HG03460 (cell line): ENCODE measurements around the gene SLC25A29.
"Not testable (repeated sequence)": the region's sequence is repeated elsewhere in the genome, so short reads cannot be mapped to it uniquely, and the experiment has no call there.

ENCODE experiments used
- ATAC-seq: cut with Tn5 transposase; IDR thresholded peaks from one replicate; pipeline ENCODE4 v1.9.1; 2021; ENCODE audit not compliant: unreplicated experiment

Gene SLC25A29

GRCh38 chr14:100294213-100294962, 11.9 kb downstream of the SLC25A29 start:
- ATAC-seq, result no peak

- no peak for ATAC-seq
These were observed 12.6 kb downstream of the SLC25A29 start for GRCh38 chr14:100293497-100294212.

- no peak for ATAC-seq
These were observed 13.3 kb downstream of the SLC25A29 start for GRCh38 chr14:100292776-100293461.

GRCh38 chr14:100292301-100292775, 13.9 kb downstream of the SLC25A29 start:
- no peak for ATAC-seq

- no peak for ATAC-seq
These were observed 14.8 kb downstream of the SLC25A29 start for GRCh38 chr14:100291305-100292075.

GRCh38 chr14:100290607-100291304, 15.5 kb downstream of the SLC25A29 start:
- no peak for ATAC-seq

GRCh38 chr14:100289916-100290606, 16.2 kb downstream of the SLC25A29 start:
- no peak for ATAC-seq

- ATAC-seq, result no peak
These were observed 17.7 kb downstream of the SLC25A29 start for GRCh38 chr14:100288382-100289185.

- ATAC-seq, result not testable (repeated sequence)
These were observed 18.3 kb downstream of the SLC25A29 start for GRCh38 chr14:100287998-100288295.

- ATAC-seq, result no peak
These were observed 18.8 kb downstream of the SLC25A29 start for GRCh38 chr14:100287202-100287997.

GRCh38 chr14:100286484-100287191, 19.6 kb downstream of the SLC25A29 start:
- no peak for ATAC-seq

- no peak for ATAC-seq
These were observed 20.3 kb downstream of the SLC25A29 start for GRCh38 chr14:100285913-100286400.

GRCh38 chr14:100285021-100285912, 21.0 kb downstream of the SLC25A29 start:
- peak; percentile 74 for ATAC-seq

- ATAC-seq, result no peak
These were observed 22.0 kb downstream of the SLC25A29 start for GRCh38 chr14:100283984-100284881.

- ATAC-seq, result not testable (repeated sequence)
These were observed 22.8 kb downstream of the SLC25A29 start for GRCh38 chr14:100283436-100283835.
